ENCODE data around the gene FAM174B.

Gene FAM174B

GRCh38 chr15:92655178-92655995 lies at the start of gene FAM174B:
Gene FAM174B, minus strand, starts transcription at chr15:92655775.
- no peak for DNase-seq

DNA sequence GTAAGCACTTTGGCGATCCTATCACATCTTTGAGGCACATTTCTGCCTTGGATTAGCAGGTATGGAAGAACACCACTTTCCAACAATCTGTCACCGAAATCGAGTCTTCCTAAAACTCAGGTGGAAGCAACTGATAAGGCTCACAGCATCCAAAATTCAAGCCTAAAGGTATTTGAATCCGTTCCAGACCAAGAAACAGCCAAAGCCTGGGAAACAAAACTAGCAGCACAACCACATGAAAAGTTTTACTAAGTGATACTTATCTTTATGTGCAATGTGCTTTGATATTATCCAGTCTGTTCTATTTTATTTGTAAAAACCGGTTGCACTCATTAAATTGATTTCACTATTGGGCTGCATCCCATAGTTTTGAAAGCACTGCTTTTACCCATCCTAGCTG lies 40.5 kb upstream of the FAM174B start:
- DNase-seq, result no peak

DNA sequence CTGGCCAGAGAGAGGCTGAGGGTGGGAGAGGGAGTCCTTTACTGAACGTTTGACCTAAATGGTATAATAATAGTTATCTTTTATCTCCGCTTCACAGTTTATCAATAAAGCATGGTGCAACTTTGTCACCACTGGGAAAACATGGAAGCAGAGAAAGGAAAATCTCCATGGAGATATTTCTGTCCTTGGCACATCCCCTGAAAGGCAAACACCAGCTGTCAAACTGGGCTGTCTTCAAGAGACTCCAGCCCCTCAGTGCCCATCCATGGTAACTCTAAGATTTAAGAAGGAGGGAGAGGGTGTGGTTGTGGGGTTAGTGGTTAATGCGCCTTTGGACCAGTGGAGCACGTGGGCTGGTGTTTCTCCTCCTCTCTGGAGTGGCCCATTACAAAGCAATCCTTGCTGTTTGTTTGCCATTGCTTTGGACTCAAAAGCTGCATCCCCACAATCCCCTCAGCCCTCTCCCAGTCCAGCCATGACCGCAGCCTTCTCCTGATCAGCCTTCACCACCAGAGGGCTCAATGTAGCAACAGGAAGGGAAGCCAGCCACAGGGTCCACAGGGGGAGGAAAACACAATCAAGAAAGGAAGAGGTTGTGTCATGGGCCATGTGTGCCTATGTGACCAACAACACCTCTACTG lies 38.2 kb upstream of the FAM174B start:
- peak in 1 of 2 experiments; percentile 40 for DNase-seq

DNA sequence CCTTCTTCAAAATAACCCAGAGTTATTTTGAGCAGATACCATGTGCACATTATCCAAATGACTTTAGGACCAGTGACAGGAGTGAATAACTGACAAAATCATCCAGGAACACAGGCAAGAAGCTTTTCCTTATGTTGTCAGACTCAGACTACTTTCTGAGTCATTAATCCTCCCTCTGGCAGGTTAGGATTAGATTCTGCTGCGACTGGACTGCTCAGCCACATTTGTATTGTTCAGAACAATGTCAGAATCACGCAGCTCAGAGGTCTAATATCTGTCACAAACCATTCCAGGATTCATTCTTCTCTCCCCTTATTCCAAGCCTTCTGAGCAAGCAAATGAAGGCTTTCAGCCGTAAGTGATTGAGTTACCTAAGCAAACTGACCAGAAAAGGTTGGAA lies 34.8 kb upstream of the FAM174B start:
- DNase-seq, result no peak

- no peak for DNase-seq
These were observed 32.2 kb upstream of the FAM174B start for GRCh38 chr15:92687746-92688145.

DNA sequence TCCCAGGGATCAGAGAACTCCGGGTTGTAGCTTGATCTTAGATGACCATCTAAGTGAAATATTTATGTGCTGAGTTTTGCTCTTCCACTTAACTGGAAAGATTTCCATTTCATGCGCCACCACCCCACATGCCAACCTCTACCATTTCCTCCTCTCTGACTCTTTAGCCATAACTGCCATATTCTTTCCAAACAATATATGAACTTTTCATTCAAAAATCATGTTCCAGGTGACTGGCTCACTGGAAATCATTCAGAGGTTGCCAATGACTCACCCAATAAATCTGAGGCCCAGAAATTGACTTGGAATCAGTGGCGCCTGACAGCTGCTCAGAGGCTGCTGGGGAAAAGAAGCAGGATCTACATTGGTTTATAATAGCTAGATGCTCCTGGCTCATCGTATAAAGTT lies 31.6 kb upstream of the FAM174B start:
- DNase-seq, result no peak

GRCh38 chr15:92683511-92683834 lies 27.9 kb upstream of the FAM174B start:
- DNase-seq, result no peak

GRCh38 chr15:92682741-92683510 lies 27.4 kb upstream of the FAM174B start:
- DNase-seq, result no peak

DNA sequence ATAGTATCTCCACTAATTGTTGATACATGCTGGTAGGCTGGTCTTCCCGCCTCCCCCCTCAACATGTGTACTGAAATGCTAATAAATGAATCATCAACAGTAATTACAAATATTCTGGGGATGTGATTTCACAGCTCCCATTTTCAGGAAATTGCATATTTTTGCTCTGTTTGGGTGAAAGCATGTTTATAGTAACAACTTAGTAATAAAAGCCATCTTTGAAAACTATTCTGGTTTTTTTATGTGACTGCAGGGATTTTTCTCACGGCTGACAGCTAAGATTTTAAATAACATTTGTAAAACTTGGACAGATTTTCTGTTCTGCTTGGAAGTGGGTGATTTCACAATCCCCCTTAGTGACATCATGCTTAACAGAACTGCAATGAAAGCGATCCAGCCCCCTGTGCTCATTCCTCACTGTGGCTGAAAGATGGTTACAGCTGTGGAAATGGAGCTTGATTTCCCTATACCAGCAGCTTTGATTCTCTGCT lies 25.6 kb upstream of the FAM174B start:
- DNase-seq, result no peak

GRCh38 chr15:92677999-92678398 lies 22.4 kb upstream of the FAM174B start:
- no peak for DNase-seq

- no peak for DNase-seq
These were observed 21.0 kb upstream of the FAM174B start for GRCh38 chr15:92676561-92676960.

- DNase-seq, result no peak
These were observed 19.9 kb upstream of the FAM174B start for GRCh38 chr15:92675485-92675884.

GRCh38 chr15:92674347-92674746 lies 18.8 kb upstream of the FAM174B start:
- no peak for DNase-seq

DNA sequence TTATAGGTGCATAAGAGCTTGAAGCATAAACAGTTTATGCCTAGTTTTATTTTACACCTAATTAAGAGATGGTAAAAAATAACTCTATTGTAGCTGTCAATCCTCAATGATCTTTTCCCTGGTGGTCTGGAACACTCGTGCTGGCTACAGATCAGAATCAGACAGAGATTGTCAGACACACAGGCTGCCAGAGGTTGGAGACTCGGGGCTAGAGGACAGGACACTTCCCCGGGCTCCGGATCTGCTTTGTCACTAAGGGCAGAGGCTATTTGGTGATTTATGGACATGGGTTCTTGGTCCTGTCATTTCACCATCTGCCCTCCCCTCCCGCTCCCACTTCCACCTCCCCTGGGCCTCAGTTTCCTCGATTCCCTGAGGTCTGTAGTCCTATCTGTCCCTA lies 16.5 kb upstream of the FAM174B start:
- DNase-seq, result no peak

DNA sequence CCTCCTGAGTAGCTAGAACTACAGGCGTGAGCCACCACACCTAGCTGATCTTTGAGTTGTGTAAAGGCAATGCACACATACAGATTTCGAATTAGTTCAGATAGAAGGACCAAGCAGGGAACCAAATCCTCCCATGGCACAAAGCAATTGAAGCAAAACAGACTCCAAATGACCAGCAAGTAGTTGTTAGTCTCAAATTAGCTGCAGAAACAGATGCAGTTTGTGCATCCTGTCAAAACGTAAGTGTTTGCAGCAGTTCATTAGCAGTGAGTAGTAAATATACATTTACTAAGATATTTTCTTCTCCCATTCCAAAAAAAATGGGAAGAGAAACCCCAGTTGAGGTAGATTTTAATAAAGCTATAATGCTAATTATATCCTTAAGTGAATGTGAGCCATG lies 15.8 kb upstream of the FAM174B start:
- no peak for DNase-seq

DNA sequence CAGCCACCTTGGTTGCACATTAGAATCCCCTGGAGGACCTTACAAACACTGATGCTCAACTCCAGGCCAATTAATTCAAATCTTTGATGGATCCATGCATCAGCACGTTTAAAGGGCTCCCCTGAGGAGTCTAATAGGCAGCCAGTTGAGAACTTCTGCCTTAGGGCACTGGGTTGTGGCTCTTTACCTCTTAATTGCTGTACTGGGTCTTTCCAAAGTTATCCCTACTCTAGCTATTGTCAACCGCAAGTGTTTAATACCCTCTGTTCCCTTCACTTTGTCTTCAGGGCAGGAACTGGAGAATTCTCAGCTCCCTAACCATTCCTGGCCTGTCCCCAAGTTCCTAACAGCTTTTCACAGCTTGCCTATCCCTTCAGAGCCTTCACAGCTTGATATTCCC lies 15.0 kb upstream of the FAM174B start:
- no peak for DNase-seq

DNA sequence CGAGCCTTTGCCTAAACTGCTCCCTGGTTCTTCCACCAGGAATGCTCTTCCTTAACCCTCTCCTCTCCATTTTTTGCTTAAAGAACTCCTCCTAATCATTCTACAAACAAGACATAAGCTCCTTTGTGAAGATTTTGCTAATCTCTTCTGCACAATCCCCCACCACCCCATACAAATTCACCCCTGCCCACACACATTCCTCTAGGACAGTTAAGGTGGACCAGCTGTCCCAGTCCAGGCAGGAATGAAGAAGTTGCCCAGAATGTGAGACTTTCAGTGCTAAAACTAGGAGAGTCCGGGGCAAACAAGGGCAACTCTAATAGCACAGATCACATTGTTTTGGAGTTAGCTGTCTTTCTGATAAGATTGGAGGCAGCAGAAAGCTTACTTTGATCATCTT lies 13.9 kb upstream of the FAM174B start:
- DNase-seq, result no peak

DNA sequence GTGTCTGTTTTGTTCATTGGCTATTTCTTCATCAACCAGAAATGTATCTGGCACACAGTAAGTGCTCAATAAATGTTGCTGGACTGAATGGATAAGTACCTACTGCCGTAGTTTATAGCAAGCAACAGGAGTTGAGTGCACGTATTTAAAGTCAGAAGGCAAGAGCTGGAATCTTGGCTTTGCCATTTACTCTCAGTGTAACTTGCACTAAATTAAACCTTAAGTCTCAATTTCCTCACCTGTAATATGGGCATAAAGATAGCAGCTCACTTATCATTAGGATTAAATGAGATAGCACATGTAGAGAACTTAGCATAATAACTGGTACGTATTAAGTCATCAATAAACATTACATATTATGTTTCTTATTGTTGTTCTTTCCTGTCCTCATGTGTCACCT lies 13.0 kb upstream of the FAM174B start:
- no peak for DNase-seq

- no peak for DNase-seq
These were observed 12.5 kb upstream of the FAM174B start for GRCh38 chr15:92667970-92668485.

GRCh38 chr15:92667287-92667904 lies 11.8 kb upstream of the FAM174B start:
- no peak for DNase-seq

GRCh38 chr15:92666780-92667179 lies 11.2 kb upstream of the FAM174B start:
- DNase-seq, result no peak

GRCh38 chr15:92665100-92665555 lies 9.6 kb upstream of the FAM174B start:
- DNase-seq, result no peak

Data from SW 1271 (cell line).